Small intestine (tissue), 7 donors: ENCODE results near the gene MOCOS. TPM values are rescaled to one million over a fixed set of nuclear protein-coding genes. Genes with fewer than 3 reads are reported as not detected.

Experiments used
- DNase-seq, 2 donors: peaks; one replicate each; pipeline versions ENCODE4 v3.0.0 to v3.0.0-alpha.2; 2013
- FAIRE-seq: peaks from 2 replicates; lab custom pipeline; 2012; peaks lifted over from hg19 to GRCh38; lab: Jason Lieb, UNC
- H3K27ac ChIP-seq, 3 donors: one replicate each; pipeline ENCODE4 v1.5.1; 2013; ENCODE audit warnings: low read length in 2 of 3, mild to moderate bottlenecking in 2 of 3, control low read depth in 1 of 3, inconsistent platforms in 1 of 3, low read depth in 1 of 3, moderate library complexity in 1 of 3
- H3K27me3 ChIP-seq, 3 donors: one replicate each; pipeline ENCODE4 v1.6.1; 2013; ENCODE audit warnings: low read length in 3 of 3, inconsistent platforms in 1 of 3; ENCODE audit not compliant: control insufficient read depth in 3 of 3, insufficient read depth in 3 of 3
- H3K36me3 ChIP-seq, 3 donors: one replicate each; pipeline ENCODE4 v1.6.1; 2013; ENCODE audit warnings: low read length in 3 of 3, inconsistent platforms in 1 of 3, low read depth in 1 of 3, mild to moderate bottlenecking in 1 of 3, moderate library complexity in 1 of 3; ENCODE audit not compliant: control insufficient read depth in 3 of 3, insufficient read depth in 2 of 3
- H3K4me1 ChIP-seq, 3 donors: one replicate each; pipeline ENCODE4 v1.6.1; 2013; ENCODE audit warnings: low read length in 2 of 3, inconsistent platforms in 1 of 3, low read depth in 1 of 3, mild to moderate bottlenecking in 1 of 3, moderate library complexity in 1 of 3; ENCODE audit not compliant: control insufficient read depth in 3 of 3, insufficient read depth in 2 of 3
- H3K4me3 ChIP-seq, 3 donors: one replicate each; pipeline ENCODE4 v1.5.1; 2013; ENCODE audit warnings: low read length in 3 of 3, control low read depth in 1 of 3, inconsistent platforms in 1 of 3, low read depth in 1 of 3, mild to moderate bottlenecking in 1 of 3, moderate library complexity in 1 of 3
- H3K9me3 ChIP-seq, 2 donors: one replicate each; pipeline ENCODE4 v1.6.1; 2013; ENCODE audit warnings: low read depth in 1 of 2, low read length in 1 of 2; ENCODE audit not compliant: control insufficient read depth in 2 of 2, insufficient read depth in 1 of 2
- WGBS, 3 donors: extraction: QIAGEN DNeasy Blood & Tissue Kit; methylation state at CpG; one replicate each; pipeline ENCODE4 v1.1.7; 2013; 5-methylcytosine and 5-hydroxymethylcytosine counted together
- polyA plus RNA-seq, 4 donors: library from polyadenylated mRNA; stranded (reverse) in 3 of 4; unstranded in 1 of 4; fragments of 200-250 nt in 3 of 4; fragments of 120-200 nt in 1 of 4; gene quantifications; one replicate each; pipeline versions ENCODE4 v1.2.1 to v1.2.3, GENCODE V29; 2013
- donor health status: healthy with polysubstance abuse.
- donor health status: control.
- donor health status: control.
- donor health status: Bipolar disorder and iron deficiency.
- donor health status: healthy.

MOCOS gene
- polyA plus RNA-seq, 4 donors: 3.2 to 19.7 (median 16.7) TPM

DNA sequence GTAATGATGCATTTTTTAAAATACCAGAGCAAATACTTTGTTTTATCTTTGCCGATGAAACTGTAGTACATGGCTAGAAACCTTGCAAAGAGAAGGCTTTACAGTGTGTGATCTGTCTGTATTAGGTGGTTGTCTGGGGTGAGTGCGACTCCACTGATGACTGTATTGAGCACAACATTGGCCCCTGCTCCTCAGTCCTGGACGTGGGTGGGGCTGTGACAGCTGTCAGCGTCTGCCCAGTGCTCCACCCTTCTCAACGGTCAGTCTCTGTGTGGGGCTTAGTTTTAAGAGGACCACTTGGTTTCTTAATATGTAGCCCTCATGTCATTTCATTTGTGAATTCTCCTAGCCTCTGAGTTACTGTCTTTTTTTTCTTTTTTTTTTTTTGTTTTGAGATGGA is 17.4 kb upstream of the MOCOS start:
- H3K36me3 ChIP-seq: peaks cover 12 to 56% (median 19%) of the 10 kb centered on the region in 3 donors
- no peak for DNase-seq

DNA sequence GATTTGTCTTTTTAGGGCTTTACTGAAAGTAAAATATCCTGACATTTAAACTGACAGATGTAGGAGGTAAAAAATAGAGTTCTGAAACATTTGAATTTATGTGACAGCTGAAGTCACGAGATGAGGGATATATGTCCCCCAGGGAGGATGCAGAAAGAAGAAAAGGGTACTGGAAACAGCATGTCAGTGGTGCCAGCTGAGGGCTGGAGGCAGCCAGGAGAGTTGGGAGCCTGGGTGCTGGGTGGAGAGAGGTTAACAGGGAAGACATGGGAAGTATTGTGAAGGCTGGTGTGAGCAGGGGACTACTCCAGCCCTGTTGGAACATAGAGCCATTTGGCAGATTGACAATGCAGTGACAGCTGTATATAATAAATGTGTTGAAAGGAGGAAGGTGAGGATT is 11.8 kb upstream of the MOCOS start:
- Histone ChIP-seq H3K27me3 (no peaks in the 10 kb centered on the region), H3K27ac (peak overlapping the region; percentile 47 to 64 (median 53)), H3K36me3 (peaks cover 8 to 28% (median 13%) of the 10 kb centered on the region in 3 donors), H3K9me3 (no peaks in the 10 kb centered on the region), H3K4me1 (peaks cover 2 to 8% (median 3%) of the 10 kb centered on the region in 3 donors), H3K4me3 (no peak overlapping the region)
- no peak for DNase-seq
- WGBS, 3 donors: 90 to 100% (median 90%) methylated on average over 1 of the region's 1 CpG
- FAIRE-seq: no peak

More for the DNA sequence above, 17.4 kb upstream of the MOCOS start:
- no peak overlapping the region for H3K4me3 ChIP-seq
- H3K9me3 ChIP-seq: no peaks in the 10 kb centered on the region
- H3K27me3 ChIP-seq: no peaks in the 10 kb centered on the region
- H3K27ac ChIP-seq: no peak overlapping the region
- no peaks in the 10 kb centered on the region for H3K4me1 ChIP-seq
- 54 to 82% (median 73%) methylated on average over 5 of the region's 5 CpGs for WGBS, 3 donors
- FAIRE-seq: no peak

DNA sequence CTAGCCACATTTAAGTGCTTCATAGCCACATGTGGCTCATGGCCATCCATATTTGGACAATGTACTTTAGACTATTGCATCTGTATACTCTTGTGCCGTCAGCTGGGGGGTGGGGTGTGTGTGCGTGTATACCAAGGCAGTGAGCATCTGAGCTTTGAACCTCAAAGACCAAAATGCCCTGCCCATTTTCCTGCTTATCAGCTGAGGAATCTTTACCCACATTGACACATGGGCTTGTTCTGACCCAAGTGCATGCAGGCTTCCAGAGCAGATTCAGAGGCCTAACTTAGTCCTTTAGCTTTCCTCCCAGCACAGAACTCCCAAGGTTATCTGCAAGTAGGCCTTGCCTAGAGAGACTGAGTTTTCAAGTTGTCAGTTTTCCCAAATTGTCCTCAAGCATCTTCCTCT is 11.1 kb upstream of the MOCOS start:
- H3K36me3 ChIP-seq: peaks cover 4 to 24% (median 13%) of the 10 kb centered on the region in 3 donors
- H3K27ac ChIP-seq: peak overlapping the region; percentile 29 to 73 (median 34)
- H3K9me3 ChIP-seq: no peaks in the 10 kb centered on the region
- 14 to 68% (median 32%) methylated on average over 2 of the region's 2 CpGs for WGBS, 3 donors
- peaks cover 2 to 8% (median 3%) of the 10 kb centered on the region in 3 donors for H3K4me1 ChIP-seq
- H3K4me3 ChIP-seq: no peak overlapping the region
- FAIRE-seq (no peak), DNase-seq (peak; percentile 85 to 97)
- H3K27me3 ChIP-seq: no peaks in the 10 kb centered on the region

DNA sequence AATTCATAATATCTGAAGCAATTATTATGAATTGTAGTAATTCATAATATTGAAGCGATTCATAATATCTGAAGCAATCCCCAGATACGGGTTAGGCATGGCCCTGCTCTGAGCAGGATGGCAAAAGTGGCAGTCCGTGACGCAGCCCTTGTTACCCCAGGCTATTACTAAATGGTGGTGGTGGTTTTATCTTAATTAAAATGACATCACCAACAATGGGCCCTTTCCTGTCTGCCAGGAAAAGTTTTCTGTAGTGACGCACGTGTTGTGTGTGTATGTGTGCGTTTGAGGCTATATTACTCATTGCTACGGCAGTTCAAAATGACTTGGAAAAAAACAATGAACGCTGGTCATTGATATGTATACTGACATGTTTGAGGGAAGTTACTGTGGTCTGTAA is 10.6 kb upstream of the MOCOS start:
- DNase-seq (no peak), FAIRE-seq (no peak)
- H3K36me3 ChIP-seq: peaks cover 4 to 20% (median 10%) of the 10 kb centered on the region in 3 donors
- H3K4me3 ChIP-seq: no peak overlapping the region
- 77 to 91% (median 85%) methylated on average over 9 of the region's 9 CpGs for WGBS, 3 donors
- H3K27me3 ChIP-seq: no peaks in the 10 kb centered on the region
- H3K4me1 ChIP-seq: peaks cover 2 to 8% (median 3%) of the 10 kb centered on the region in 3 donors
- peak overlapping the region in 2 of 3 donors; percentile 34 to 73 for H3K27ac ChIP-seq
- no peaks in the 10 kb centered on the region for H3K9me3 ChIP-seq

DNA sequence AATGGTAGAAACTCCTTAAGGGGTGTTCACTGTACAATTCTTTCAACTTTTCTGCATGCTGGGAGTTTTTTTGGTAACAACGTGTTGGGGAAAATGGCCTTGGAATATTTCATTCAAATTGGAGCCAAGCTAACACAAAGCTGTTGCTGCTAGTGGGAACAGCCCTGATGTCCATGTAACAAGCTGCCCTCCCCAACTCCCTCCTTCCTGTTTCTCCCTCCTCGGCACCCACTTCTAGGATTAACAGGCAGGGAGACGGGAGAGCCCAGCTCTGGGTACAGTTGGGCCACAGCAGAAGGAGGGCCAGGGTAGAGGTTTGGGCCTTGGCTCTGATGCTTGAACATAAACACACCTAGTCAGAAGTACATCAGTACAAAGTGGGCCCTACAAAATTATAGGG is 9.4 kb upstream of the MOCOS start:
- H3K9me3 ChIP-seq: no peaks in the 10 kb centered on the region
- FAIRE-seq (no peak), DNase-seq (no peak)
- 85 to 99% (median 95%) methylated on average over 3 of the region's 3 CpGs for WGBS, 3 donors
- H3K27ac ChIP-seq: no peak overlapping the region
- H3K27me3 ChIP-seq: no peaks in the 10 kb centered on the region
- H3K36me3 ChIP-seq: peaks cover 0 to 11% (median 8%) of the 10 kb centered on the region in 3 donors
- H3K4me1 ChIP-seq: peaks cover 2 to 8% (median 3%) of the 10 kb centered on the region in 3 donors
- no peak overlapping the region for H3K4me3 ChIP-seq

DNA sequence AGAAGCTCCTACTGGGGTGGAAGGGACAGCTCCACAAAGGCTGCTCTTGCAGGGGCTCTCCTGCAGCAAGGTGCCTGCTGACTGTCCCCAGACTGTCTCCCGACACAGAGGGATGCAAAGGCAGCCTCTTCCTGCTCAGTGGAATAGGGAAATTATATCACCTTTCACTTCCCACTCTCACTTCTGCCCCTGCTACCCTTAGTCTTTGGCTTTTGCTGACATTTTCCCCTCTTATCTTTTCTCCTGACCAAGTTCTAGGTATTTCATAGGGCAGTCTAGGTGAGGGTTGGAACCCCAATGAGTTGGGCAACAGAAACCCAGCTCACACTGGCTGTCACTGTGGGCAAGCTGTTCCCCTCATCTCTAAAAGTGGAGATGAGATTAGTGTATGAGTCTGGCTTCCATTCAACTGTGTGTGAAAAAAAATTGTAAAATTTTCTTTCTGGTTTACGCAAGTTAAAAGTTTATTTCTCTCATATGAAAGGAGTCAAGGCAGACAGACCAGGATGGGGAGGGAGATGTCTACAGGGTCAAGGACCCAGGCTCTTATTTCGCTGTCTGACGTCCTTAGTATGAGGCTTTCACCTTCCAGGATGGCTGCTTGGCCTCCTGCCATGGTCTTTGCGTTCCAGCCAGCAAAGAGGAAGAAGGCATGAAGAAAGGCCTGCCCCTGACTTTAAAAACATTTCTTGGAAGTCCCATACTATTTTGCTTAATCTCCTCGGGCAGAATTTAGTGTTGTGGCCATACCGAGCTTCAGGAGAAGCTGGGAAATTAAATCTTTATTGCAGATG is 7.5 kb upstream of the MOCOS start:
- Histone ChIP-seq H3K9me3 (no peaks in the 10 kb centered on the region), H3K4me3 (no peak overlapping the region), H3K27me3 (peaks cover 0 to 2% (median 0%) of the 10 kb centered on the region in 3 donors), H3K4me1 (peaks cover 2 to 8% (median 3%) of the 10 kb centered on the region in 3 donors), H3K27ac (peak overlapping the region in 1 of 3 donors; percentile 21), H3K36me3 (peaks cover 0 to 9% (median 3%) of the 10 kb centered on the region in 3 donors)
- DNase-seq: peak in 1 of 2 donors; percentile 56
- WGBS, 3 donors: 26 to 39% (median 28%) methylated on average over 7 of the region's 7 CpGs
- FAIRE-seq: no peak

DNA sequence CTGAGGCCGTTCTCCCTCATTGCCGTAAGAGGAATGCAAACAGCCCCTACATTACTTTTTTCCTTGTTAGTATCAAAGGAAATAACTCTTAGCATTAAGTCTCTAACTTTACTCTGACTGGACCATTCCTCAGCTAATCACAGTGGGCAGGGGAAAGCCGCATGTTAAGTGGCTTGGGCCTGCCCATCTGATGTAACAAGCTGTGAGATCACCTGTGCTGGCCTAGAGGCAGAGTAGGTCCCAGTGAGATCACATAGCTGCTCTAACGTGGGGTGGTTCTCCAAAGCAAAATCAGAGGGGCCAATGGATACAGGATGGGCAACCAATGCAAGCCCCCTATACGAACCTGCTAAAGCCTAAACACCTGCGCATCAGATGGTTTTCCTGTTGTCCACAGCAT is 5.9 kb upstream of the MOCOS start:
- peaks cover 0 to 6% (median 3%) of the 10 kb centered on the region in 3 donors for H3K4me1 ChIP-seq
- no peak overlapping the region for H3K4me3 ChIP-seq
- DNase-seq (no peak), FAIRE-seq (no peak)
- H3K27ac ChIP-seq: no peak overlapping the region
- H3K27me3 ChIP-seq: peaks cover 0 to 2% (median 0%) of the 10 kb centered on the region in 3 donors
- H3K36me3 ChIP-seq: peaks cover 0 to 5% (median 2%) of the 10 kb centered on the region in 3 donors
- H3K9me3 ChIP-seq: no peaks in the 10 kb centered on the region
- 85 to 89% (median 85%) methylated on average over 6 of the region's 6 CpGs for WGBS, 3 donors

DNA sequence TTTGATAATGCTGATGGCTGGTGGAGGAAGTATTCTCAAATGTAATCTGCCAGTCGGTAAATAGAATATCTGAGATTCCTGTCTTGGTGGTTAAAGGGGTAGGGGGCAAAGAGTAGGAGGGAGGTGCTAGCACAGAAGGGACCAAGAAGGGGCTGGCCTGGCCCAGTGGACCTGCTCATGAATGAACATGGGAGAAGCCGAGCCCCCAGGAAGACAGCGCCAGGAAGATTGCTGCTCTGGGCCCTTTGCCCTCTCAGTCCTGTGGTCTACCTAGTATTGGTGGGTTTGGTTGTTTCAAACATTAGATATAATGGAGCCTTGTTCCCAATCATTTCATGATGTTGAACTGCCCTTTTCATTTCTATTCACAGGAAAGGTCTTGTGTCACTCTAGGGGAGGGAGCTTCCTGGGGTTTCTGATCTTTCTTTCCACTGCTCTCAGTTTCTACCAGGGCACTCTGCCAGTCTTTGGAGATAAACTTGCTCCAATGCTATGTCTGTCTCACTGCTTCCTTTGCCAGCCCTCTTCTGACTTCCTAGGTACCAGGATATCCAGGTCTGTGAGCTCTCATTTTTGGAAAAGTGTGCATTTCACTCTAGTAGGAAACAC is 5.3 kb upstream of the MOCOS start:
- peaks cover 0 to 3% (median 0%) of the 10 kb centered on the region in 3 donors for H3K36me3 ChIP-seq
- WGBS, 3 donors: 68 to 87% (median 82%) methylated on average over 3 of the region's 3 CpGs
- H3K27ac ChIP-seq: no peak overlapping the region
- DNase-seq (no peak), FAIRE-seq (no peak)
- peaks cover 0 to 6% (median 0%) of the 10 kb centered on the region in 3 donors for H3K27me3 ChIP-seq
- H3K4me1 ChIP-seq: peaks cover 0 to 5% (median 0%) of the 10 kb centered on the region in 3 donors
- no peaks in the 10 kb centered on the region for H3K9me3 ChIP-seq
- no peak overlapping the region for H3K4me3 ChIP-seq
